GM18526 (cell line): ENCODE data around the gene USP54.

Experiments
- POLR2A ChIP-seq: IDR thresholded peaks from 3 replicates; pipeline ENCODE4 v1.6.1; 2011; ENCODE audit not compliant: insufficient read length; ENCODE audit errors: extremely low read depth

USP54 gene

DNA sequence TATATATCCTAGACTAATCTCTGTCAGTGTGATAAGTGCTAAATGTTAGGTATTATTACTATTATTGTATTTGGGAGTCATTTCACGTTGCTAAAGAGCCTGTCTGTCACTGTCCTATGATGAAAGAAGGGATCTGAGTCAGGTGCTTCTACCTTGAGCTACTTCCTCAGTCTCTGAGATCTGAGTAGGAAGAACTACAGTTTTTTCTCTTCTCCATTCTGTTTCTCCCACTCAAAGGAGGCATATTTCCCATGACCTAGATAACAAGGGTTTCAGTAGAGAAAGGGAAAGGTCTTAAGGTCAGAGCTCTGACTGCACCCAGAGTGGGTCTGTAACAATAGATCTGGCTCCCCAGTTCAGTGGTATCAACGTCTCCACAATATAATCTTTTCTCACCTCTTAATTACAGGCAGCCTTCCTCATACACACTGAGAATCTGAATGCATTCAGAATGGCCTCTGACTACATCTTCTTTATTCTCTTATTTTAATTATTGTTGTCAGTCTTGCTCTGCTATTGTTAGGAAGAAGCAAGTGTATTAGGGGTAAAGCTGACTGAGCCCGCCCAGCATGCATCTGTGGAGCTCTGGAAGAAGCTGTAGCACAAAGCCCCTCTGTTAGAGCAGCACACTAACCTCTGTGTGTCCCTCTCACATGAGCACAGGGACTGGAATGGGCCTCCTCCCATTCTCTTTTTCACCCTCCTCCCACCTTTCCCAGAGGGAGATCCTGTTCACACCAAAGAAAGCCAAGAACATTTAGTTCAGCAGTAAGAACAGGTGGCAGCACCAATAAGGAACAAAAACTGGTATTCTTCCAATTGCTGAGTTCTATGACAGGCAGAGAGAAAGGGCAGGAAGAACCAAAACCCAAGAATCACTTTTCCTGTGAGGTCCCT is 38.1 kb downstream of the USP54 start:
- no peak for TF ChIP-seq POLR2A

DNA sequence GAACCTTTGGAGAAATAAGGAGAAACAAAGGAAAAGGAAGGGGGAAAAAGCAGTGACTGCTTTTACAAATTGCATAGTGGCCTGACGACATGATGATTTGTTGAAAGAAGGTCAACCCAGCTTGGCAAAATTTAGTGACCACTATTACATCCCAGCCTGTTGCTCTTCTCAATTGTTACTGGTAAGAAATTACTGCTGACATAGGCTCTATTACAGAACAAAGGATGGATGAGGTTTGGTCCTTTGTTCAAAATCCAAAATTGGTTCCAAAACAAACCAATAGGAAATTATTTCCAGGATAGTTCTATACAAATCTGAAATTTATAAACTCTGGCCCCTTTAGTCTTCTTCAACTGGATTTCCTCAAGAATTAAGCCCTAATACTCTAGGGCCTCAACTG is 39.6 kb downstream of the USP54 start:
- TF ChIP-seq POLR2A = no peak

DNA sequence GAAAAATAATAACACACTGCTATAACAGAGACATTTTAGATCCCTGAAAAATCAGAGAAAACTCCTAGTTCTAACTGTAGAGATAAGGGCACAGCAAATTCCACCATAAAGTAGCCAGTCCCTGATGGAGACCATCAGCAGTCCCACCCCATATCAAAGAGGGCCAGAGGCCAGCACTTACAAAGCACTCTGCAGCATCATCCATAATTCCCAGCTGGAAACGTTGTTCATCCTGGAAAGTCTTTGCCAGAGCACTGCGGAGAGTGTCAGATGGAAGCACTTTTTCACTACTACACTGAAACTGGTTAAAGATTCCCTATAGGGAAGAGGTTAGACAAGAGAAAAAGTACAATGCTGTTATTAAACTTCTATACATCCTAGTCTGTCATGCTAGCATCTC is 45.8 kb downstream of the USP54 start:
- no peak for TF ChIP-seq POLR2A

DNA sequence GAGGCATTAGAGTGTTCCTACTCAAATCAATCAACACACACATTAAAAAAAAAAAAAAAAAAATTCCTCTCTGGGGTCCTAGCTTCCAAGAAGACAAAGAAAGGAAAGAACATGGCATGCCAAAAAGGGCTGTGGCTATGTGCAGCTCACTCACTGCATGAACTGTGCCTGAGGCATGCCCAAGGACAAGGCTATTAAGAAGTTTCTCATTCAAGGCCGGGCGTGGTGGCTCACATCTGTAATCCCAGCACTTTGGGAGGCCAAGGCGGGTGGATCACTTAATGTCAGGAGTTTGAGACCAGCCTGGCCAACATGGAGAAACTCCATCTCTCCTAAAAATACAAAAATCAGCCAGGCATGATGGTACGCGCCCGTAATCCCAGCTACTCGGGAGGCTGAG is 53.4 kb downstream of the USP54 start:
- no peak for TF ChIP-seq POLR2A

DNA sequence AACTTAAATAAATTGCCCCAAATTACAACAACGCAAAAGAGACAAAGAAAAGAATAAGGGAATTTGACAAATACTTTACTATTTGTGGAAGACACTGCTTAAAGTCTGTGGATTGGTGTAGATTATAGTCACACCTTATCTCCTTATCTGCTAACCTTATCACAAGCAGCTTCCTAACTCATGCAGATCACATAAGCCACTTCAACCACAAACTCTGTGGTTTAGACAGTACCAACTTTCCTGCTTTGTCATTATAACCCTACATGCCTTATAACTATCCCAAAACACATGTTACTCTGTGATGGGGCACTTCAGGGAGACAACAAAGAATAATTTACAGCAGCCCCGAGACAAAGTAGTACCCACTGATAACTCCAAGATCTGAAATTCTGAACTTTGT is 53.9 kb downstream of the USP54 start:
- no peak for TF ChIP-seq POLR2A

DNA sequence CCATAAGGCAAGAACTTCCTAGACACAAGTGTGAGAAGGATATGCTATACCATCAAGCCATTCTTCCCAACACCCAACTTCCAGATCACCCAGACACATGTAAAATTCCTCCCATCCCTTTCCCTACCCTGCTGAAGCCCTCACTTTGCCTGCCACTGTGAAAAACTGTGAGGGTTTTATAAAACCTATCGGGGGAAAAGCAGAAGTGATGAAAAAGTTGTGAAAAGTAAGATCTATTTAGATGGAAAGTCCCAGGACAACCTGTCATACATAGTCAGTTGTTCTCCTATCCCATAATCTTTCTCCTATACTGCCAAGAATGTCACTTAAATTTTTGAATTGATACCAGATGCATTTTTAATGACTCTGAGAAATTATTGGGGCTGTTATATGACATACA is 56.3 kb downstream of the USP54 start:
- no peak for TF ChIP-seq POLR2A

DNA sequence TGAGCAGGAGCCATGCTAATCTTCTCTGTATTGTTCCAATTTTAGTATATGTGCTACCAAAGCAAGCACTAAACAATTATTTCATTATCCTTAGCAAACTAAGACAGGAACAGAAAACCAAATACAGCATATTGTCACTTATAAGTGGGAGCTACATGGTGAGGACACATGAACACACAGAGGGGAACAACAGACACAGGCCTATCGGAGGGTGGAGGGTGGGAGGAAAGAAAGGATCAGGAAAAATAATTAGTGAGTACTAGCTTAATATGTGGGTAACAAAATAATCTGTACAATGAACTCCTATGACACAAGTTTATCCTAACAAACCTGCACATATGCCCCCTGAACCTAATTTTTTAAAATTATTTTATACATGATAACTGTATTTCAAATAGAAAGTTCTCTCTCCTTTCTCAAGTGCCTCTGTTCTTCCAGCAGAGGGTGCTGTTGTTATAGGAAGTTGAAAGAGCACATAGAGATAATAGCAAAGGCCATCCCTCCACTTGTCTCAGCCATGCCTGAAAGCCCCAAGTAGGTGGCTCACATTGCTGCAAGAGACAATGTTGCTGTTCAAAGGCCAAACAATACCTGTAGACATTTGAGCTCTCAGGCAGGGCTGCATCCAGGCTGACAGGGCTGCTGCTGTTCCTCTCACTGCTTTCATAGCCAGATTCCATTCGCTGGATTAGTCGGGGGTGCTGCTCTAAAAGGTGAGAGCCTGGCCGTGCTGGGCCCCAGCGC is 61.9 kb downstream of the USP54 start:
- TF ChIP-seq POLR2A = no peak

DNA sequence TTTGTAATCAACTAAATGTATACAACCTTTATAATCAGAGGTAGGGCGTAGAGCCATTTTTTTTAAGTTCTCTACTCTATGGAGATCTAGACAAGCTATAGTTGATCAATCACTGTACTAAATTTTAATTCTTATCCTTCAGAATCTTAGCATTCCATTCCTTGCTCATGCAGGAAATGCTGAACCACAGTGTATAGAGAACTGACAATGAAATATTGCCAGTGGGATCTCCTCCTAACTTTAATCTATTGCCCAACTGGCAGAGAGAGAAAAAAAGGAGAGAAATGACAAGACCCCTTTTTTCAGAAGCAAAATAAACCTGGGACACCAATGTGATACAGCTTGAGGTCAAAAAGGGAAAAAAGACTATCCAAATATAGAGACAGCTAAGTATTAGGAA is 68.9 kb downstream of the USP54 start:
- no peak for TF ChIP-seq POLR2A

DNA sequence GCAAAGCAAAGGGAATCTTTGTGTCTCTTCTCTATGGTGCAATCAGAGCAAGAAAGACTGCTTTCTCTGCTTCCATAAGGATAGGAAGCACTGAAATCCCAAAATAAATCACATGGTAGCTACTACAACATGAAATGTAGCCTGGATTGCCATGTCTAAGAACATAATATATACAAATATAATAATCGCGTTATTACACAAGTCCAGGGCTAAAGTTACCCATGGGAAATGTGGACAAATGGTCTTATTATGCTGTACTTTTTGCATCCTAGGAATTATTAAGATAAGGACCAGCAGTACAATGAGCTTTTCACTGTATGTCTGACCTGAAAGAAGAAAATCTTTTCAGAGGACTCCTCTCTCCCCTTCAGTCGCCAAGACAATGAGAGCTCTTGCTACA is 71.8 kb downstream of the USP54 start:
- TF ChIP-seq POLR2A = no peak

DNA sequence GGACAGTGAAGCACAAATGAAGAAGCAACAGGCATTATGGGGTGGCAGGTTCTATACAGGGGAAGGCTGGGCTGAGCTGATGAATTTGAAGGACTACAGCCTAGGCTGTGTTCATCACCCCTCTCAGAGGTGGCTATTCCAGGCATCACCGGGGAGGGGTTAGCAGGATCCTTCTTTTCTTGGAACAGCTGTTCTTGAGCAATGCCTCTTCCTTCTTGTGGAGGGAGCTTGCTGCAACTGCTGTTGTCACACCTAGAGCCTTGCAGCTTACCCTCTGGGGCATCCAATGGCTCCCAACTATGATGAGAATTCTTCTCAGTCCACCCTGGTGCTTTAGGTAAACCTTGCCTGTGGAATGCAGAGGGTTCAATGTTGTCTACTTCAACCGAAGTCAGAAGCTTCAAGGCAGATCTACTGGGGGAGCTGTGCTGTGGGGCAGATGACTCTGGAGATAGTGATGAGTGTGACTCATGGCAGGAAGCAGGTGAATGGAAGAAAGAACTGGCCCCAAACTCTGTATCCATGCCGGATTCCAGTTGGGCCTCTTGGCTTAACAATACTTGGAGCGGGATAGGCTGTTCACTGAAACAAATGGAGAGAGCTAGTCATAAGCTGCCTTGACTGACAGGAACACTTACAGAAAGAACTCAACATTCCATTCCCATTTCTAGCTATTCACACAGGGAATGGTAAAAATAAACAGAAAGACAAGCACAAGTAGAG is 73.8 kb downstream of the USP54 start:
- no peak for TF ChIP-seq POLR2A

DNA sequence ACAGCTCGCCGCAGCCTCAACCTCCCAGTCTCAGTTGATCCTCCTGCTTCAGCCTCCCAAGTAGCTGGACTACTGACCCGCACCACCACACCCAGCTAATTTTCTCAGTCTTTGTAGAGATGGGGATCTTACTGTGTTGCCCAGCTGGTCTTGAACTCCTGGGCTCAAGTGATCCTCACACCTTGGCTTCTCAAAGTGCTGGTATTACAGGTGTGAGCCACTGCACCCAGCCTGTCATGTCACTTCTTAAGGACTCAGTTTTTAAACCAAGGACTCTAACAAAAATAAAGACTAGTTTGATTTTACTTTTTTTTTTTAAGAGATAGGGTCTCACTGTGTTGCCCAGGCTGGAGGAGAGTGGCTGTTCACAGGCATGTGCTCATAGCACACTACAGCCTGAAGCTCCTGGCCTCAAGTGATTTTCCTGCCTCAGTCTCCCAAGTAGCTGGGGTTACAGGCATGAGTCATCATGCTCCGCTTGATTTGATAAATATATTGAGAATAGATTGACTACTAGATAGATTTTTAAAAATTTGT is 78.9 kb downstream of the USP54 start:
- TF ChIP-seq POLR2A = no peak

DNA sequence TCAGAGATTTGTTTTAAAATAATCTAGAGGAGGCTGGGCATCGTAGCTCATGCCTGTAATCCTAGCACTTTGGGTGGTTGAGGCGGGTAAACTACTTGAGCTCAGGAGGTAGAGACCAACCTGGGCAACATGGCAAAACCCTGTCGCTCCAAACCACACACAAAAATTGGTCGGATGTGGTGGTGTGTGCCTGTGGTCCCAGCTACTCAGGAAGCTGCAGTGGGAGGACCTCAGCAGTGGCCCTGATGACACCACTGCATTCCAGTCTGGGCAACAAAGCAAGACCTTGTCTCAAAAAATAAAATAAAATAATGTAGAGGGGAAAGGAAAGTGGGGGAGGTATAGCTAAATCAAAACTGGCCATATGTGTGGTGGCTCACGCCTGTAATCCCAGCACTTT is 81.4 kb downstream of the USP54 start:
- no peak for TF ChIP-seq POLR2A

DNA sequence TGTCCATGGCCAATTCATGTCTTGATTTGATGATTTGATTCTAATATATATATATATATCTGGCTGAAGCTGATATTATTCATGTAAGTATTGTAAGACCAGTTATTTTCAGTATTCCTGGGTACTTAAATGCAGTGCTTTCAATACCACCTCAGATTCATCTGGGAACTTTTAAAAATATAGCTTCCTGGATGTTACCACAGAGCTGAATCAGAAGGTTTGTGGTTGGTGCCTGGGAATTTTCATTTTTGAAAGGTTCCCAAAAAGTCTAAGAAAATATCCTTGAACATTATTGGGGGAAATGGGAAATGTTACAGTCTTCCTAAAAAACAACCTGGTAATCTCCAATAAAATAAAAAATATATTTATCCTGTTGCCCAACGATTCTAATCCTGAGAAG is 84.7 kb downstream of the USP54 start:
- TF ChIP-seq POLR2A = no peak

DNA sequence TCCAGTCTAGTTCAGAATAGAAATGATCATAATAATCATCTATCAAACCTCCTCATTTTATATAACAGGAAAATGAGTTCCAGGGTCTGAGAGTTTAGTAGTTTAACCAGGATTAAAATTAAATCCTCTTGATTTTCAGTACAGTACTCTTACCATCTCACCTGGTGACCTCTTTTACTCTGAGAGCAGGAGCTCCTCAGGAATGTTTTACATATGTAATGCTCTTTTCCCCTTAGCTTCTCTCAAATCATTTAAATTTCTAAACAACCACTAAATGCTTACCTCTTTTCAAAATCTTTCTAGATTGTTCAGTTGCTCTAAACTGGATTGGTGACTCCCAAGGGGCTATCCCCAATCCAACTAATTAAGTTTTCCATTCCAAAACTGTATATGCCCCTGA is 85.1 kb downstream of the USP54 start:
- no peak for TF ChIP-seq POLR2A

DNA sequence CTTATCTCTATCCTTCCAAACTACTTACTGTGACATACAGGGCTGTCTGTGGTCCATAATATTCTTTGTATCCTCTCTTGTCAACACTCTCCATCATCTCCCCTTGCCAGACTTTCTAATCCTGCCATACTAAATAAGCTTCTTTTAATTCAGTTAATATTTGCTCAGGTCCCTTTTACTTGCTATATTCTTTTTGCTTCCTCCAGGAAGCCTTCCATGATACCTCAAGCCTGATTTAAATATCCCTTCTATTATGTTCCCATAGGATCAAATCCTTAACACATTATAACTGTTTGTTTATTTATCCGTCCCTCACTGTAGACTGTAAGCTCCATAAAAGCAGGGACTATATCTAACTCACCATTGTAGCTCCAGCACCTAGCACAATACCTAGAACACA is 88.1 kb downstream of the USP54 start:
- no peak for TF ChIP-seq POLR2A

DNA sequence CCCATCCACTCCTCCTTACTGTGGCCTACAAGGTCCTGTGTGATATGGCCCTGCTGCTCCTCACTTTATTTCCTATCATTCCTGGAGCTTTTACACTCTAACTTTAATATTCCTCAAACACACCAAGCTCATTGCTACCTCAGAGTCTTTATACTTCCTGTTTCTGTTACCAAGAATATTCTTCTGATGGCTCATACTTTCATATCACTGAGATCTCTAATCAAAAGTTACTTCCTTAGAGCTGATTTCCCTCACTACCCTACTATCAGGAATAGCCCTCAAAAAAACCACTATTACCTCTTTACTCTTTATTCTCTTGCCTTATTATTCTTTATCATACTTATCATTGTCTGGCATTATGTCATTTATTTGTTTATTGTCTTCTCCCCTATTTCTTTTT is 89.5 kb downstream of the USP54 start:
- no peak for TF ChIP-seq POLR2A
